Subcutaneous adipose tissue (tissue), 4 donors: ENCODE measurements around the gene PRTFDC1. TPM values are rescaled to one million over a fixed set of nuclear protein-coding genes. Genes with fewer than 3 reads are reported as not detected.

Source experiments
- total RNA-seq, 4 donors: library from RNA; depleted of rRNA; stranded (reverse); fragments of >200 nt; gene quantifications; one replicate each; pipeline ENCODE4 v1.1.0, GENCODE V29; 2016
- TF ChIP-seq, protein P1 (sequence below): fragments of 450-650 bp; IDR thresholded peaks from one replicate; pipeline ENCODE4 v1.5.1; 2016; ENCODE audit warnings: low read depth, mild to moderate bottlenecking, control low read depth, antibody characterized with exemption, moderate library complexity

PRTFDC1 gene
- total RNA-seq, 4 donors from 2014 or later = 2.4 to 2.8 (median 2.7) TPM

DNA sequence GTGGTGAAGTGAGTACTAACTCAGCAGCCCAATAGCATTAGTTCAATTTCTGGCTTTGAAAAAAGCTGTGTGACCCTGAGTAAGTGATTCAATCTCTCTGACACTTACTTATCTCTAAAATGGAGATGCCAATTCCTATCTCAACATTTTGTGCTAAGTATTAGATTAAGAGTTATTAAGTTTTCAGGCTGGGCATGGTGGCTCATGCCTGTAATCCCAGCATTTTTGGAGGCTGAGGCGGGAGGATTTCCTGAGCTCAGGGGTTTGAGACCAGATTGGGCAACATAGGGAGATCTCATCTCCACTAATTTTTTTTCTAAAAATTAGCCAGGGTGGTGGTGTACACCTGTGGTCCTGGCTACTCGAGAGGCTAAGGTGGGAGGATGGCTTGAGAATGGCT lies 109.5 kb downstream of the PRTFDC1 start:
- TF ChIP-seq, protein P1, sequence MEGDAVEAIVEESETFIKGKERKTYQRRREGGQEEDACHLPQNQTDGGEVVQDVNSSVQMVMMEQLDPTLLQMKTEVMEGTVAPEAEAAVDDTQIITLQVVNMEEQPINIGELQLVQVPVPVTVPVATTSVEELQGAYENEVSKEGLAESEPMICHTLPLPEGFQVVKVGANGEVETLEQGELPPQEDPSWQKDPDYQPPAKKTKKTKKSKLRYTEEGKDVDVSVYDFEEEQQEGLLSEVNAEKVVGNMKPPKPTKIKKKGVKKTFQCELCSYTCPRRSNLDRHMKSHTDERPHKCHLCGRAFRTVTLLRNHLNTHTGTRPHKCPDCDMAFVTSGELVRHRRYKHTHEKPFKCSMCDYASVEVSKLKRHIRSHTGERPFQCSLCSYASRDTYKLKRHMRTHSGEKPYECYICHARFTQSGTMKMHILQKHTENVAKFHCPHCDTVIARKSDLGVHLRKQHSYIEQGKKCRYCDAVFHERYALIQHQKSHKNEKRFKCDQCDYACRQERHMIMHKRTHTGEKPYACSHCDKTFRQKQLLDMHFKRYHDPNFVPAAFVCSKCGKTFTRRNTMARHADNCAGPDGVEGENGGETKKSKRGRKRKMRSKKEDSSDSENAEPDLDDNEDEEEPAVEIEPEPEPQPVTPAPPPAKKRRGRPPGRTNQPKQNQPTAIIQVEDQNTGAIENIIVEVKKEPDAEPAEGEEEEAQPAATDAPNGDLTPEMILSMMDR = no peak

DNA sequence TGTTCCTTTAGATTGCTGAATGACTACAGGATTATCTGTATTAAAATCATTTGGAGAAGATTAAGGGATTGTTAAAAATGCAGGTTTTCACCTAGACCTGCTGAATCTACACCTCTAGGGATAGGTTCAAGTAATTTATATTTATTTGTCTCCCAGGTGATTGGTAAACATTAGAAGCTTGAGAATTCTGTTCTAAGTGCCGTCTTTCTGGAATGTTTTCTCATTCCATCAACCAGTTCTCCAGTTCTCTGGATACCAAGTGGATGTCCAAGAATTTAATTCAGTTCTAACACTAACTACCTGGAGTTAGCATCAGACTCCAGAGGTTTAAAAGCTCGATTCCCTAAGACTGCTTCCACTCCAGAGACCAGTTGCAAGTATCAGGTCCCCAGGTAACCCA lies 110.9 kb downstream of the PRTFDC1 start:
- TF ChIP-seq, protein P1 = no peak

DNA sequence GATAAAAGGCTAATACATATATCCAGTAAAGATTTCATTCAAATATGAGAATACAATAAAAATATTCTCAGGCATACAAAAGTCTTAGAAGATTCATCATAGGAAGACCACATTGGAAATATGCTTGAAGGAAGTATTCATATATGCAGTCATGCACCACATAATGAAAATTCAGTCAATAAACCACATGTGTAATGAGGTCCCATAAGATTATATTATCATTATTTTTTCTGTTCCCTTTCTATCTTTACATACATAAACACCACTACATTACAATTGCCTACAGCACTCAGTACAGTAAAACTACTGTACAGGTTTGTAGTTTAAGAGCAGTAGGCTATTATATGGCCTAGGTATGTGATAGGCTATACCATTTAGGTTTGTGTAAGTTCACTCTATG lies 111.6 kb downstream of the PRTFDC1 start:
- TF ChIP-seq, protein P1 = no peak

DNA sequence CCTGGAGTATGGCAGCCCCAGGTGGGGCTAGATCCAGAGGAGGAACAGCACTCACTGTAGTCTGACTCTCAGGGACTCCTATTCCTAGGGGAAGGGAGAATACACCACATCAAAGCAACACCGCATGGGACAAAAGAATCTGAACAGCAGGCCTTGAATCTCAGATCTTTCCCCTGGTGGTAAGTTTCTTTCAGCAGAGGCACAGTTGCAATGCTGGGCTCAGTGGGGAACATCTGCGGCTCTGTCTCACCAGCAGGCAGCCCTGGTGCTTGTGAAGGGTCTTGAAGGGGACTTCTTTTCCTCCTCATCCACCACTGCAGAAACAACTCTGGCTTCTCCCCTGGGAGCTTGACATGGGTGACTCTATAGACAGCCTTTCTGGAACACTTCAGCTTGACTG lies 117.5 kb downstream of the PRTFDC1 start:
- TF ChIP-seq, protein P1 = no peak

DNA sequence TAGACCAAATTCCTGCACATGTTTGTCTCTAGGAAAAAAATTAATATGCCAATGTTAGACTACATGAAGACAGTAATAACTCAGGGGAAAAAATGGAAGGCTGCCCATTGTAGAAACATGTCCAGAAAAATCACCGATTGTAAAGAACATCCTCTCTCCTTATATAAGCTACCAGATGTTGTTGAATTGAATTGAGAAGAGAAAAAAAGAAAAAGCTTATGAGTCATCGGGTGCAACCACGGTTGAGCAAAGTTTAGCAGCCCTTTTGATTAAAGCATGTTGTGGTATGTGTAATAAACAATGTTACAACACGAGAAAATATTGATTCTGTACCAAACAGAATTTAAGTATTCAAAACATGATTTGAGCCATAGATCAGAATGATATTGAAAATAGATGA lies 126.4 kb downstream of the PRTFDC1 start:
- TF ChIP-seq, protein P1 = no peak

DNA sequence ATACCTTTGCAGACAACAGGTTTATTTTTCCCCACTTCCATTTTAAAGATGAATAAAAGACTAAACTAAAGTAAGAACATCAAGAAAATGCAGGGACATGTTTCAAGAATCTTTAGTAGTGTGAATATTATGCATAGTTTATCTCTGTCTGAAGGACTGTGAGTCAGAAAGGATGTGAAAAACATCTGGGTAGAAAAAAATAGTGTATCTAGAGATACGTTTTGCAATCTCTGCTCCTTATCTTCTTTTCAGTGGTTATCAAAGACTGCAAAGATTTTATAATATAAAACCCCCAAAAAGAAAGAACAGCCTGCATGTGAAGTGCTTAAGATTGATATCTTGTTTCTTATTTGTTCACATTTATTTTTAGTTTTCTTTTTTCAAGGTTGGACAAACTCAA lies 126.9 kb downstream of the PRTFDC1 start:
- TF ChIP-seq, protein P1 = no peak

DNA sequence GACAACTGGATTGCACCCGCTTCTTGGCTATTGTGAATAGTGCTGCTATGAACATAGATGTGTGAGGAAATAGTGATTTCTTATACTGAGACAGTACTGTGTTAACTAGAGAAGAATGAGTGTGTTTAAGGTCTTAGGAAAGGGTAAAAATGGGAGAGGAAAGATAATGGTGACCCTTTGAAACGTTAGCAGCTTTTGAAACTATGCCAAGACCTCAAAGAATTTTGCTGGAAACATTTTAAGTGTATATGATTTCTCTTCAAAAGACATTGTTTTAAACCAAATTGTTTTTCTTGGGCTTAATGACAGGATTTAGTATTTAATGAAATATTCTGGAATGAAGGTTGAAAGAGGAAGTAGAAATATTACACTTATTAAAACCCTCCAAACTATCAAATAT lies 127.9 kb downstream of the PRTFDC1 start:
- TF ChIP-seq, protein P1 = no peak
